ENCODE data around the gene ATP8A2. TPM values are rescaled to one million over a fixed set of nuclear protein-coding genes. Genes with fewer than 3 reads are reported as not detected.

ATP8A2 gene
- total RNA-seq, 2 experiments from 2014 or later, result 0.10 to 0.15 TPM

GRCh38 chr13:25707726-25708125 is 336.0 kb downstream of the ATP8A2 start:
- Mint-ChIP-seq H3K36me3 (ENCODE audit: low read depth) (no peaks in the 10 kb centered on the region), H3K4me3 (no peak overlapping the region), H3K9me3 (no peaks in the 10 kb centered on the region), H3K4me1 (no peaks in the 10 kb centered on the region), H3K27ac (no peak overlapping the region), H3K27me3 (peaks cover 4% of the 10 kb centered on the region)
- DNase-seq, result no peak
- POLR2A ChIA-PET, result no interaction called here
- CTCF ChIA-PET, result no interaction called here

- Mint-ChIP-seq H3K27ac (no peak overlapping the region), H3K36me3 (ENCODE audit: low read depth) (no peaks in the 10 kb centered on the region), H3K27me3 (peaks cover 4% of the 10 kb centered on the region), H3K9me3 (no peaks in the 10 kb centered on the region), H3K4me1 (no peaks in the 10 kb centered on the region), H3K4me3 (no peak overlapping the region)
- DNase-seq, result no peak
- POLR2A ChIA-PET, result no interaction called here
- CTCF ChIA-PET, result no interaction called here
These were observed 336.5 kb downstream of the ATP8A2 start for GRCh38 chr13:25708268-25708667.

- H3K9me3 Mint-ChIP-seq, result no peaks in the 10 kb centered on the region
- no peak overlapping the region for H3K27ac Mint-ChIP-seq
- H3K27me3 Mint-ChIP-seq, result peaks cover 6% of the 10 kb centered on the region
- no peaks in the 10 kb centered on the region for H3K4me1 Mint-ChIP-seq
- CTCF ChIA-PET, result no interaction called here
- no peaks in the 10 kb centered on the region for H3K36me3 Mint-ChIP-seq (ENCODE audit: low read depth)
- POLR2A ChIA-PET, result no interaction called here
- DNase-seq, result no peak
- H3K4me3 Mint-ChIP-seq, result no peak overlapping the region
These were observed 337.3 kb downstream of the ATP8A2 start for GRCh38 chr13:25709088-25709487.

- Mint-ChIP-seq H3K27me3 (peaks cover 33% of the 10 kb centered on the region), H3K9me3 (no peaks in the 10 kb centered on the region), H3K4me3 (no peak overlapping the region), H3K4me1 (no peaks in the 10 kb centered on the region), H3K27ac (no peak overlapping the region), H3K36me3 (ENCODE audit: low read depth) (no peaks in the 10 kb centered on the region)
- CTCF ChIA-PET, result no interaction called here
- POLR2A ChIA-PET, result no interaction called here
- no peak for DNase-seq
These were observed 344.0 kb downstream of the ATP8A2 start for GRCh38 chr13:25715760-25716159.

- H3K4me3 Mint-ChIP-seq, result no peak overlapping the region
- DNase-seq, result no peak
- no peaks in the 10 kb centered on the region for H3K36me3 Mint-ChIP-seq (ENCODE audit: low read depth)
- CTCF ChIA-PET, result no interaction called here
- H3K9me3 Mint-ChIP-seq, result no peaks in the 10 kb centered on the region
- H3K27me3 Mint-ChIP-seq, result peaks cover 32% of the 10 kb centered on the region
- H3K27ac Mint-ChIP-seq, result no peak overlapping the region
- H3K4me1 Mint-ChIP-seq, result no peaks in the 10 kb centered on the region
- POLR2A ChIA-PET, result no interaction called here
These were observed 346.0 kb downstream of the ATP8A2 start for GRCh38 chr13:25717666-25718197.

- Mint-ChIP-seq H3K4me1 (no peaks in the 10 kb centered on the region), H3K9me3 (peaks cover 3% of the 10 kb centered on the region), H3K27me3 (peaks cover 25% of the 10 kb centered on the region), H3K4me3 (no peak overlapping the region), H3K27ac (no peak overlapping the region), H3K36me3 (ENCODE audit: low read depth) (no peaks in the 10 kb centered on the region)
- CTCF ChIA-PET, result no interaction called here
- POLR2A ChIA-PET, result no interaction called here
- DNase-seq, result no peak
These were observed 347.9 kb downstream of the ATP8A2 start for GRCh38 chr13:25719666-25720065.

- no peaks in the 10 kb centered on the region for H3K4me1 Mint-ChIP-seq
- H3K4me3 Mint-ChIP-seq, result no peak overlapping the region
- H3K36me3 Mint-ChIP-seq (ENCODE audit: low read depth), result no peaks in the 10 kb centered on the region
- CTCF ChIA-PET, result no interaction called here
- peaks cover 10% of the 10 kb centered on the region for H3K27me3 Mint-ChIP-seq
- H3K9me3 Mint-ChIP-seq, result peaks cover 3% of the 10 kb centered on the region
- H3K27ac Mint-ChIP-seq, result no peak overlapping the region
- DNase-seq, result no peak
- POLR2A ChIA-PET, result no interaction called here
These were observed 351.1 kb downstream of the ATP8A2 start for GRCh38 chr13:25722893-25723292.

GRCh38 chr13:25725104-25725503 is 353.3 kb downstream of the ATP8A2 start:
- ChIA-PET POLR2A (no interaction called here), CTCF (no interaction called here)
- Mint-ChIP-seq H3K27me3 (peaks cover 7% of the 10 kb centered on the region), H3K9me3 (peaks cover 3% of the 10 kb centered on the region), H3K4me1 (no peaks in the 10 kb centered on the region), H3K4me3 (no peak overlapping the region), H3K36me3 (ENCODE audit: low read depth) (no peaks in the 10 kb centered on the region), H3K27ac (no peak overlapping the region)
- no peak for DNase-seq

- no peak for DNase-seq
- POLR2A ChIA-PET, result no interaction called here
- Mint-ChIP-seq H3K4me1 (no peaks in the 10 kb centered on the region), H3K4me3 (no peak overlapping the region), H3K9me3 (peaks cover 3% of the 10 kb centered on the region), H3K27ac (no peak overlapping the region), H3K27me3 (peaks cover 3% of the 10 kb centered on the region), H3K36me3 (ENCODE audit: low read depth) (no peaks in the 10 kb centered on the region)
- CTCF ChIA-PET, result no interaction called here
These were observed 355.5 kb downstream of the ATP8A2 start for GRCh38 chr13:25727250-25727649.

GRCh38 chr13:25727810-25728209 is 356.0 kb downstream of the ATP8A2 start:
- H3K4me1 Mint-ChIP-seq, result no peaks in the 10 kb centered on the region
- H3K27ac Mint-ChIP-seq, result no peak overlapping the region
- no peak for DNase-seq
- no peaks in the 10 kb centered on the region for H3K36me3 Mint-ChIP-seq (ENCODE audit: low read depth)
- H3K4me3 Mint-ChIP-seq, result no peak overlapping the region
- peaks cover 3% of the 10 kb centered on the region for H3K27me3 Mint-ChIP-seq
- H3K9me3 Mint-ChIP-seq, result peaks cover 3% of the 10 kb centered on the region
- ChIA-PET CTCF (no interaction called here), POLR2A (no interaction called here)

- no peak for DNase-seq
- POLR2A ChIA-PET, result no interaction called here
These were observed 357.4 kb downstream of the ATP8A2 start for GRCh38 chr13:25729201-25729600.

GRCh38 chr13:25731037-25731436 is 359.3 kb downstream of the ATP8A2 start:
- Mint-ChIP-seq H3K36me3 (ENCODE audit: low read depth) (no peaks in the 10 kb centered on the region), H3K9me3 (no peaks in the 10 kb centered on the region), H3K4me3 (no peak overlapping the region), H3K27ac (no peak overlapping the region), H3K4me1 (no peaks in the 10 kb centered on the region), H3K27me3 (peaks cover 4% of the 10 kb centered on the region)
- CTCF ChIA-PET, result interaction anchor here (0.7 kb wide), 1 partner anchor 98 kb away, joined by 3 read pairs; no protein-coding TSS in a partner anchor
- POLR2A ChIA-PET, result no interaction called here
- no peak for DNase-seq

More at GRCh38 chr13:25729201-25729600, 357.4 kb downstream of the ATP8A2 start:
- no peaks in the 10 kb centered on the region for H3K36me3 Mint-ChIP-seq (ENCODE audit: low read depth)
- peaks cover 3% of the 10 kb centered on the region for H3K27me3 Mint-ChIP-seq
- H3K9me3 Mint-ChIP-seq, result no peaks in the 10 kb centered on the region
- CTCF ChIA-PET, result no interaction called here
- H3K4me1 Mint-ChIP-seq, result no peaks in the 10 kb centered on the region
- H3K27ac Mint-ChIP-seq, result no peak overlapping the region
- no peak overlapping the region for H3K4me3 Mint-ChIP-seq

GRCh38 chr13:25731536-25731935 is 359.8 kb downstream of the ATP8A2 start:
- no peak for DNase-seq
- peaks cover 4% of the 10 kb centered on the region for H3K27me3 Mint-ChIP-seq
- H3K4me1 Mint-ChIP-seq, result no peaks in the 10 kb centered on the region
- ChIA-PET POLR2A (no interaction called here), CTCF (no interaction called here)
- H3K4me3 Mint-ChIP-seq, result no peak overlapping the region
- no peaks in the 10 kb centered on the region for H3K36me3 Mint-ChIP-seq (ENCODE audit: low read depth)
- H3K9me3 Mint-ChIP-seq, result no peaks in the 10 kb centered on the region
- no peak overlapping the region for H3K27ac Mint-ChIP-seq

- no peak overlapping the region for H3K27ac Mint-ChIP-seq
- no peaks in the 10 kb centered on the region for H3K9me3 Mint-ChIP-seq
- ChIA-PET POLR2A (no interaction called here), CTCF (no interaction called here)
- no peaks in the 10 kb centered on the region for H3K36me3 Mint-ChIP-seq (ENCODE audit: low read depth)
- peaks cover 4% of the 10 kb centered on the region for H3K27me3 Mint-ChIP-seq
- peaks cover 3% of the 10 kb centered on the region for H3K4me1 Mint-ChIP-seq
- no peak overlapping the region for H3K4me3 Mint-ChIP-seq
- no peak for DNase-seq
These were observed 360.5 kb downstream of the ATP8A2 start for GRCh38 chr13:25732111-25732865.
